Astrocyte of the cerebellum (primary cell): Measurements from ENCODE around the gene CHCHD6.

Source experiments
- DNase-seq: peaks from one replicate; pipeline ENCODE4 v3.0.0-alpha.2; 2011; ENCODE audit warnings: low read depth
- H3K4me3 ChIP-seq: 2 replicates; pipeline ENCODE4 v1.5.1; 2011; ENCODE audit warnings: mild to moderate bottlenecking, low read depth, low read length, moderate library complexity
- in situ Hi-C: cut with HindIII; loops from 2 replicates; pipeline ENCODE4 v1.10.0; 2017; ENCODE audit warnings: low sequenced_read_pairs
- TF ChIP-seq, protein P1 (sequence below): IDR thresholded peaks from 2 replicates; pipeline ENCODE4 v1.5.1; 2012; ENCODE audit warnings: low read length, low read depth, moderate library complexity, mild to moderate bottlenecking; ENCODE audit errors: missing control alignments

CHCHD6 gene

DNA sequence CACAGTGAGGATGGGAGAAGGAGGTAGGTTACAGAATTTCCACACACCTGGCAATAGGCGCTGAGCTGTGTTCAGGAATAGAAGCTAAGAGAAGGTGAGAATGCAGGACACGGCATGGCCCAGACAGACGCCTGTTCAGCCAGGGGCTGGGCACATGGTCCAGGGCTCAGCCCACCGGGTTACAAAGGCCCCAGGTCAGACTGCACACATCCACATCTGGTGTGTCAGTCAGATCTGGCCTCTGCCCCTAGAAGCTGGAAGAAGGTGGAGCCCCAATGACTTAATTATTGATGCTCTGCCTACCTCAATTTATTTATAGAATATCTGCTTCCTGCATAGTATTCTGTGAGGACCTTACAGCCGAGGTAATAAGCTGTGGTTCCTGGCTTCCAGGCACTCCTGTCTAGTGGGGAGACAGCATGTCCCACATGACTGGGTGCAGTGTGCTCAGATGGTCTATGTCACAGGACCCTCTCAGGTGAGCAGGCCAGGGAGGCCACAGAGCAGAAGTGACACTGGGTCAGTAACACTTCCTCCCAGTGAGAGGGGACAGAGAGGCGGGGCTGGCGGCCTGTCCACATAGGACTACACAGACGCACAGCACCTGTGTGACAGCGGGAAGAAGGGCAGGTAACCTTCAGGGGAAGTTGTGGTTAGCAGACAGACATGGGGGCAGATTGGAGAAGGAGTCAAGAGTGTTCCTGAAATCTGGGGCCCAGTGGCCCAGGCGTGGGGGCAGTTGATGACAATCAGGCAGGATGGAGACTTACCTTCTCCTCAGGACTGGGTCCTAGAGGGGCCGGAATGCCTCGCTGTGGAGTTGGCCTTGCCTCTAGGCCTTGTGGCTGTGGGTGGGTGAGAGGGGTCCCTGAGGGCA, 240.3 kb downstream of the CHCHD6 start:
- no peak overlapping the region for H3K4me3 ChIP-seq
- DNase-seq, result no peak
- TF ChIP-seq, protein P1, sequence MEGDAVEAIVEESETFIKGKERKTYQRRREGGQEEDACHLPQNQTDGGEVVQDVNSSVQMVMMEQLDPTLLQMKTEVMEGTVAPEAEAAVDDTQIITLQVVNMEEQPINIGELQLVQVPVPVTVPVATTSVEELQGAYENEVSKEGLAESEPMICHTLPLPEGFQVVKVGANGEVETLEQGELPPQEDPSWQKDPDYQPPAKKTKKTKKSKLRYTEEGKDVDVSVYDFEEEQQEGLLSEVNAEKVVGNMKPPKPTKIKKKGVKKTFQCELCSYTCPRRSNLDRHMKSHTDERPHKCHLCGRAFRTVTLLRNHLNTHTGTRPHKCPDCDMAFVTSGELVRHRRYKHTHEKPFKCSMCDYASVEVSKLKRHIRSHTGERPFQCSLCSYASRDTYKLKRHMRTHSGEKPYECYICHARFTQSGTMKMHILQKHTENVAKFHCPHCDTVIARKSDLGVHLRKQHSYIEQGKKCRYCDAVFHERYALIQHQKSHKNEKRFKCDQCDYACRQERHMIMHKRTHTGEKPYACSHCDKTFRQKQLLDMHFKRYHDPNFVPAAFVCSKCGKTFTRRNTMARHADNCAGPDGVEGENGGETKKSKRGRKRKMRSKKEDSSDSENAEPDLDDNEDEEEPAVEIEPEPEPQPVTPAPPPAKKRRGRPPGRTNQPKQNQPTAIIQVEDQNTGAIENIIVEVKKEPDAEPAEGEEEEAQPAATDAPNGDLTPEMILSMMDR, result no peak
- in situ Hi-C loops, result no loop called here

DNA sequence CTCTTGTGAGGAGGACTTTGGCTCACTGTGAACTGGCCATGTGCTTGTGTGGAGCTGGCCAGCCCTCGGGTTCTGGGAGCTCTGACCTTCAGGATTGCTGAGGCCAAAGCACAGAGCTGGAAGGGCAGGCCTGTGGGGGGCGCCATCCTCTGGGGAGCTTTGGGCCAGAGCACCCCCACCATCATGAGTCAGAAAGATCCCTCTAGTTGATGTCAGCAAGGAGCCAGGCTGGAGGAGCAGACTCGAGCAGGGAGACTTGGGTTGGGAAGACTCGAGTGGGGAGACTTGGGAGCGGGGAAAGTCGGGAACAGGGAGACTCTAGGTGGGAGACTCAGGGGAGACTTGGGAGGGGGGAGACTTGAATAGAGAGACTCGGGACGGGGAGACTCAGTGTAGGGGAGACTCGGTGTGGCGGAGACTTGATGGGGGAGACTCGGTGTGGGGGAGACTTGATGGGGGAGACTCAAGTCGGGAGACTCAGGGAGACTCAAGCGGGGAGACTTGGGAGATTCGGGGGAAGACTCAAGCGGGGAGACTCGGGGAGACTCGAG, 241.2 kb downstream of the CHCHD6 start:
- TF ChIP-seq, protein P1, result no peak
- H3K4me3 ChIP-seq, result no peak overlapping the region
- no peak for DNase-seq
- in situ Hi-C loops, result no loop called here

DNA sequence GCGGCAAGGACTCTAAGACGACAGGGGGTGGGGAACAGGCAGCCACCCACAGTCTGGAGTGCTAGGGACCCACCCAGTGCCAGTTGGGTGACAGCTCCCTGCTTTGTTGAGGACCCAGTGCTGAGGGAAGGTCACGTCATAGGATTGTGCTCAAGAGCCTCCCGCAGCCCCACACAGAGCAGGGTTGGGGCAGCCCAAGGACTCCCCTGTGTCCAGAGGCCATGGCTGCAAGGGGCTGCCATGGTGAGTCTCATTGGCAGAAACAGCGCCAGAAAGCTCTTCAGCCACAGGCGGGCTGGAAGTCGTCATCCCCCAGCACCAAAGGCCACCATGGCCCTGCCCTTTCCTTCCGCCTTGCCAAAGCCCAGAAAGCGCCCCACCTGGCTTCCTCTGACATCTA, 241.9 kb downstream of the CHCHD6 start:
- DNase-seq, result no peak
- TF ChIP-seq, protein P1, result no peak
- in situ Hi-C loops, result no loop called here
- no peak overlapping the region for H3K4me3 ChIP-seq

DNA sequence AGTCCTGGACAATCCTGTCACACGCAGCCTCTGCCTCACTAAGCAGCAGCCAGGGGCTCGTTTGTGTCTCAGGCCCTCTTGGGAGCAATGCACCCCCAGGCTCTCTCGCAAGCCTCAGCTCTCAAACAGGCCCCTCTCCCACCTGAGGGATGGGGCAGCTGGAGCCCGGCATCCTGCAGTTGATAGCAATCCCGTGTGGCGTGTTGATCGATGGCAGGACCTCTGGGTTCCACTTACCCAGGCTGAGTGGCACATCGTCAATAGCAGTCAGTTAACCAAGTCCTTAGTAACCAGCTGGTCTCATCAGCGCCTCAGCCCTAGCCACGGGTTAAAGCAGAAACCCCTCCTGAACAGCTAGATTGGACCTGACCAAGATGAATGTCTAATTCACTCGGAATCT, 242.4 kb downstream of the CHCHD6 start:
- in situ Hi-C loops, result no loop called here
- no peak for DNase-seq
- TF ChIP-seq, protein P1, result no peak
- H3K4me3 ChIP-seq, result no peak overlapping the region

DNA sequence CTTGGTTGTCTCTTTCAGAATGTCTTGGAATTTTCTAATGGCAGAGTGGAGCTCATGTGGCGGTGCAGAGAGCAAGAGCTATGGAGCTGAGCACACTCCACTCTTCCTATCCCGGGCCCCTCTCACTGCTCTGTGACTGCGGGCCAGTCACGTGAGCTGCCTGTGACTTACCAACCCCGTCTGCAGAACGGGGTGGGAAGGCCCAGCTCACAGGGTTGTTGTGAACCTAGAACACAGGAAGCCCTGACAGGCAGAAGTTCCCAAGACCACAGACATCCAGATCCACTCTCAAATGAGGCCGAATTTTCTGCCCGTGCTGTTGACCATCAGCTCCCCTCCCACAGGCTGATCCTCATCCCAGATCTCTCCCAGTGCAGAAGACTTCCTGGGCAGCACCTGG, 243.4 kb downstream of the CHCHD6 start:
- no peak overlapping the region for H3K4me3 ChIP-seq
- in situ Hi-C loops, result no loop called here
- no peak for DNase-seq
- TF ChIP-seq, protein P1, result no peak

DNA sequence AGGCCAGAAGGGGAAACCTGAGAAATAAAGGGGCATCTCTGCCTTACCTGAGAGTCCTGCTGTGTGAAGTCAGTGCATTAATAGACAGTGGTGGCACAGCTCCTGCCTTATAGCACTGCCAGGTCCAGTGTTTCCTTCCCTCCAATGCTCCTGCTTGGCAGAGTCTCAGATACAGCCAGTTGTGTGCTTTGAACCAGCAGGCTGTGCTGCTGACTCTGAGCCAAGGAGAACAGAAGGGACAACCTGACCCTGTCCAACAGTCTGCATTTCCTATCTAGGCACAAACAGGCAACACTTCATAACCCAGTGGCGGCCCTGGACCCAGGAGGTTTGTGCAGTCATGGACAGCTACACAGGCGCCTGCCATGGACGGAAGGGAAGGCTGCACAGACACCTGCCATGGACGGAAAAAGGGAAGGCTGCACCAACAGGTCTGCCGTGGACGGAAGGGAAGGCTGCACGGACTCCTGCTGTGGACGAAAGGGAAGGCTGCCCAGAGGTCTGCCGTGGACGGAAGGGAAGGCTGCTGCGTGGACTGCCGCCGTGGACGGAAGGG, 245.0 kb downstream of the CHCHD6 start:
- TF ChIP-seq, protein P1, result no peak
- H3K4me3 ChIP-seq, result no peak overlapping the region
- DNase-seq, result no peak
- in situ Hi-C loops, result no loop called here
